PFSK-1 (cell line): Measurements from ENCODE around the gene MAGI2.

Experiments used
- POLR2AphosphoS5 ChIP-seq: IDR thresholded peaks from 2 replicates; pipeline ENCODE4 v1.6.1; 2012; ENCODE audit warnings: low read depth, mild to moderate bottlenecking, control low read depth, low read length, moderate library complexity
- SIN3A ChIP-seq: IDR thresholded peaks from 2 replicates; pipeline ENCODE4 v1.6.1; 2012; ENCODE audit warnings: mild to moderate bottlenecking, low read length, moderate library complexity, borderline replicate concordance; ENCODE audit not compliant: insufficient read depth
- TAF1 ChIP-seq: IDR thresholded peaks from 2 replicates; pipeline ENCODE4 v1.6.1; 2012; ENCODE audit warnings: low read length, control low read depth, borderline replicate concordance; ENCODE audit not compliant: insufficient read depth
- TF ChIP-seq, protein P1 (sequence below), 2 experiments: IDR thresholded peaks; 2 replicates each; pipeline versions ENCODE4 v1.6.1 to v1.8.0; 2011 to 2012; ENCODE audit warnings: low read depth in 2 of 2, low read length in 2 of 2, control low read depth in 1 of 2, inconsistent platforms in 1 of 2, mild to moderate bottlenecking in 1 of 2, moderate library complexity in 1 of 2; ENCODE audit not compliant: insufficient read depth in 1 of 2

DNA sequence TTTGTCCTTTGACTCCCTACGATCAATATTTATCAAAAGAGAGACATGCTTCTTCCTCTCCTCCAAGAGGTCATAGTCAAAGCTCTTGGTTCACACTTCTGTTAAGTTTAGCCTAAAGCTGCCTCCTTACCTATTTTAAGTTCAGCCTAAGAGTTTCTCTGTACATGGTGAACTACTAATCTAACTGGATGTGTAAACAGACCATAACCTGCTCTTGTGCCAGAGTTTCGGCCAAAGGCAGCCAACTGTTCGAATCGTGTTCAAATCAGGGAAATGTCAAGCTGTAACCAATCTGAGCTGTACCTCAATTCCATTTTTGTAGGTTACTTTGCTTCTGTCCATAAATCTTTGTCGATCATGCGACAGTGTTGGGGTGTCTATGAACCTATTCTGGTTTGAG is 1240.1 kb downstream of the MAGI2 start:
- TF ChIP-seq SIN3A: no peak
- no peak for TF ChIP-seq POLR2AphosphoS5
- no peak for TF ChIP-seq TAF1
- TF ChIP-seq, protein P1, sequence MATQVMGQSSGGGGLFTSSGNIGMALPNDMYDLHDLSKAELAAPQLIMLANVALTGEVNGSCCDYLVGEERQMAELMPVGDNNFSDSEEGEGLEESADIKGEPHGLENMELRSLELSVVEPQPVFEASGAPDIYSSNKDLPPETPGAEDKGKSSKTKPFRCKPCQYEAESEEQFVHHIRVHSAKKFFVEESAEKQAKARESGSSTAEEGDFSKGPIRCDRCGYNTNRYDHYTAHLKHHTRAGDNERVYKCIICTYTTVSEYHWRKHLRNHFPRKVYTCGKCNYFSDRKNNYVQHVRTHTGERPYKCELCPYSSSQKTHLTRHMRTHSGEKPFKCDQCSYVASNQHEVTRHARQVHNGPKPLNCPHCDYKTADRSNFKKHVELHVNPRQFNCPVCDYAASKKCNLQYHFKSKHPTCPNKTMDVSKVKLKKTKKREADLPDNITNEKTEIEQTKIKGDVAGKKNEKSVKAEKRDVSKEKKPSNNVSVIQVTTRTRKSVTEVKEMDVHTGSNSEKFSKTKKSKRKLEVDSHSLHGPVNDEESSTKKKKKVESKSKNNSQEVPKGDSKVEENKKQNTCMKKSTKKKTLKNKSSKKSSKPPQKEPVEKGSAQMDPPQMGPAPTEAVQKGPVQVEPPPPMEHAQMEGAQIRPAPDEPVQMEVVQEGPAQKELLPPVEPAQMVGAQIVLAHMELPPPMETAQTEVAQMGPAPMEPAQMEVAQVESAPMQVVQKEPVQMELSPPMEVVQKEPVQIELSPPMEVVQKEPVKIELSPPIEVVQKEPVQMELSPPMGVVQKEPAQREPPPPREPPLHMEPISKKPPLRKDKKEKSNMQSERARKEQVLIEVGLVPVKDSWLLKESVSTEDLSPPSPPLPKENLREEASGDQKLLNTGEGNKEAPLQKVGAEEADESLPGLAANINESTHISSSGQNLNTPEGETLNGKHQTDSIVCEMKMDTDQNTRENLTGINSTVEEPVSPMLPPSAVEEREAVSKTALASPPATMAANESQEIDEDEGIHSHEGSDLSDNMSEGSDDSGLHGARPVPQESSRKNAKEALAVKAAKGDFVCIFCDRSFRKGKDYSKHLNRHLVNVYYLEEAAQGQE (IDR thresholded peaks at IDR 0.05; ENCODE audit: insufficient read depth in 1 of 2, low read depth in 2 of 2, low read length in 2 of 2): no peak
